ENCODE measurements around the gene RNF224. TPM values are rescaled to one million over a fixed set of nuclear protein-coding genes. Genes with fewer than 3 reads are reported as not detected.

The RNF224 gene
- total RNA-seq, 1 donor from 2014 or later, result not detected

DNA sequence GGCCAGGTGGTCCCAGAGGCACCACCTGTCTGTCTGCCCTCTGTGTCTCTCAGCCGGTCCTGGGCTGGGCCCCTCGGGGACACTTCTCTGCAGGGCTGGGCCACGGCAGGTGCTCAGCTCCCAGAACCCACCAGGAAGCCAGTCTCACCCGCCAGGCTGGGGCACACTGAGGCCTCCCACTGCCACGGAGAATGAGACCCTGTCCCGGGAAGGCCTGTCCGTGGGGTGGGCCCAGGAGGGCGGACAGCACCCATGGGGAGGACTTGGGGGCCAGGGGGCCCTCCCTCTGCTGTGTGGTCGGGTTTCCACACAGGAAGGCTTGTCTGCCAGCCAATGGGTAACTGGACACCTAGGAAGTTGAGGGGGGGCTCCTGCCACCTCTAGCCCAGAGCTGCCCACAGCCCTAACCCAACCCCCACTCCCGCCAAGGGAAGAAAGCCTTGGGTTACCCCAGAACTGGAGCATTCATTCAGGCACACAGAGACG lies 9.7 kb downstream of the RNF224 start:
- intact Hi-C loops (cut with micrococcal nuclease), result loop anchor here (1.0 kb wide), 1 partner anchor 119 kb away; no protein-coding TSS in a partner anchor

DNA sequence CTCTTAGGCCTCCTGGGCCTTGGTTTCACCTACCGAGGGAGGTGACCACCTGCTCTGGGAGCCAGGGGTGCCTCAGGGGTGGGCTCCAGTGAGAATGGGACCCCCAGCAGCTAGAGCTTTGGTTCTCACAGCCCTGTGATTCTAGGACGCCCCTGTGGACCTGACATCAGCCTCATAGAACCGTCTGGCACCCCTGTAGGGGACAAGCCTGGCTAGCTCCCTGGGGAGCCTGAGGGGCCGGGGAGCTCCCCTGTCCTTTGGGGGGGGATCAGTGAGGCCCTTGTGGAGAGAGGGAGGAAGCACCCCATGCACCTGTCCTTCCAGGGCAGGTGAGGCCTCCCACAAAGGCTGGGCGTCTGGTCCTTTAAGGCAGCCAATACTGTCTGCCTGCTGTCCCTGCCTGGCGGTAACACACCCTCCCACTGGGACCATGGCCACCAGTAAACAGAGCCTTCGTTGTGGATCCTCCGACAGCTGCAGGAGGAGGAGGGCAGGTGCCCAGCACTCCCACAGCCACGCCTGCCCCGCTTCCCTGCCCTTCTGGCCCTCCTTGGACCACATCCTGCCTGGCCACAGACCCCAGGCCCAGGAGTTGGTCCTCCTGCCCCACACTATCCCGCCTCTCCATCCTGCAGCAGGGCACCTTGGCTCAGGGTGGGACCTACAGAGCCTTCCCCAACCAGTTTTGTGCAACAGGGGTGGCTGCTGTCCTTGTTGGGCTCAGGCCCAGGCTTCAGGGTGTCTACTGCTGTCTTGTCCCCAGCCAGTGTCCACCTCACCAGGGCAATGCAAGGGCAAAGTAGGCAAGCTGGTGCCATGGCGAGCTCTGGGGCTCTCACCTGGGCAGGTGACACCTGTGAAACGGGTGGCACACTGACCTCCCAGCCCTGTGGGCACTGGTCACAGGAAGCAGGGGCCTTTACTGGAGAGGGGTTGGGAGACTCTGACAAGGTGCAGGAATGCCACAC lies 10.7 kb downstream of the RNF224 start:
- intact Hi-C loops (cut with micrococcal nuclease), result no loop called here

- intact Hi-C loops (cut with micrococcal nuclease), result loop anchor here (2.0 to 5.0 kb wide), 3 partner anchors 32 to 447 kb away; partner anchors contain the start of genes ANAPC2, NDOR1, SSNA1 and TMEM141
These were observed 12.4 kb downstream of the RNF224 start for GRCh38 chr9:137239541-137240200.

GRCh38 chr9:137240318-137240840 lies 13.1 kb downstream of the RNF224 start:
- intact Hi-C loops (cut with micrococcal nuclease), result loop anchor here (2.0 to 5.0 kb wide), 3 partner anchors 33 to 448 kb away; partner anchors contain the start of genes ANAPC2, NDOR1, SSNA1 and TMEM141

GRCh38 chr9:137240841-137241489 lies 13.7 kb downstream of the RNF224 start, which contains the start of gene TUBB4B:
Gene TUBB4B, plus strand, starts transcription at chr9:137241287. Its CDS starts 74 bp downstream, at chr9:137241361.
- intact Hi-C loops (cut with micrococcal nuclease), result loop anchor here (1.0 to 5.0 kb wide), 6 partner anchors 14 to 449 kb away; partner anchors contain the start of genes ANAPC2, MAN1B1, NDOR1 and NELFB

GRCh38 chr9:137241490-137242268 lies 14.4 kb downstream of the RNF224 start:
- intact Hi-C loops (cut with micrococcal nuclease), result loop anchor here (1.0 to 5.0 kb wide), 6 partner anchors 14 to 449 kb away; partner anchors contain the start of genes ANAPC2, MAN1B1, NDOR1 and NELFB

GRCh38 chr9:137242269-137243203 lies 15.2 kb downstream of the RNF224 start:
- intact Hi-C loops (cut with micrococcal nuclease), result loop anchor here (5.0 kb wide), 2 partner anchors 35 to 450 kb away; partner anchors contain the start of genes NDOR1, TMEM141 and TMEM203

DNA sequence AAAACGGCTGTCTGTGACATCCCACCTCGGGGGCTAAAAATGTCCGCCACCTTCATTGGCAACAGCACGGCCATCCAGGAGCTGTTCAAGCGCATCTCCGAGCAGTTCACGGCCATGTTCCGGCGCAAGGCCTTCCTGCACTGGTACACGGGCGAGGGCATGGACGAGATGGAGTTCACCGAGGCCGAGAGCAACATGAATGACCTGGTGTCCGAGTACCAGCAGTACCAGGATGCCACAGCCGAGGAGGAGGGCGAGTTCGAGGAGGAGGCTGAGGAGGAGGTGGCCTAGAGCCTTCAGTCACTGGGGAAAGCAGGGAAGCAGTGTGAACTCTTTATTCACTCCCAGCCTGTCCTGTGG lies 15.9 kb downstream of the RNF224 start:
- intact Hi-C loops (cut with micrococcal nuclease), result loop anchor here (5.0 kb wide), 2 partner anchors 36 to 451 kb away; partner anchors contain the start of genes NDOR1, TMEM141 and TMEM203

GRCh38 chr9:137243626-137244485 lies 16.6 kb downstream of the RNF224 start:
- intact Hi-C loops (cut with micrococcal nuclease), result loop anchor here (5.0 kb wide), 2 partner anchors 37 to 452 kb away; partner anchors contain the start of genes NDOR1, TMEM141 and TMEM203

- intact Hi-C loops (cut with micrococcal nuclease), result loop anchor here (5.0 kb wide), 2 partner anchors 37 to 452 kb away; partner anchors contain the start of genes NDOR1, TMEM141 and TMEM203
These were observed 17.5 kb downstream of the RNF224 start for GRCh38 chr9:137244486-137245449.

DNA sequence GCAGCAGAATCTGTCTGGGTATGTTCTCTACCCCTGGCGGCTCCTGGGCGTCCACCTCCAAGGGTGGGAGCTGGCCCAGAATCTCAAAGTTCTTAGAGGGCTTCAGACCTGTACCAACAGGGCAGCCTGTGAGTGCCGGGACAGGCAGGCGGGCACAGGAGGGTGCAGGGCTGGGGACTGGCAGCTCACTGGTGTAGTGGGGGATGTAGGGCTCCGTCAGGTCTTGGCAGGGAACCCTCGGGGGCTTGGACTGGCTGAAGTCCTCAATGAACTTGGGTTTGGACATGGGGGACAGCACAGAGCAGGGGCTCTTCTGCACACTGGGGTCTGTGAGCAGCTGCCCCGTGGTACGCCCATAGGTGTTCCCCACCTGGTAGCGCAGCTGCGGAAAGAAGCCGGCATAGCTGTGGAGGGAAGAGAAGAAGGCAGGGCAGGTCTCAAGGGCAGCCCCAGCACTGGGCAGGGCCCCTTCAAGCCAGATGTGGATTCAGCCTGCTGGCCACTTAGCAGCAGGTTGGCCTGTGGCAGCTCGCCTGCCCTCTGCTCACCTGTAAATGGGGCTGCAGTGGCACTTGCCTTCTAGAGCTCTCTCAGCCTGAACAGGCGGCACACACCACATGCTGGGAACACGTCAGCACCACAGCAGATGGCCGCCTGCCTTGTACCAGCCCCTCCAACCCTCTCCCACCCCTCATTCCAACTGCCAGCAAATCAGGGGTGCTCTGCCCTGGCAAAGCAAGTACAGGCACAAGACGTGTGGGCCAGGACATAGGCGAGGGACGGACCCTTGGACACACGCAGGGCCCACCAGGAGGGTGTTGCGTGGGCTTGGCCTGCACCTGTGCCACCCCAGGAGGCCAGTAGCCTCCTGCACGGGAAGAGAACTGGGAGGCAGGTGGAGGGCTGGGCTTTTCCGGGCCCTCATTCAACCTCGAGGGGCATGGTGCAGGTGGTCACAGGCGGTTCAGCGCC lies 18.4 kb downstream of the RNF224 start:
- intact Hi-C loops (cut with micrococcal nuclease), result no loop called here

GRCh38 chr9:137247135-137247915 lies 20.0 kb downstream of the RNF224 start:
- intact Hi-C loops (cut with micrococcal nuclease), result no loop called here

GRCh38 chr9:137247916-137248175 lies 20.5 kb downstream of the RNF224 start:
- intact Hi-C loops (cut with micrococcal nuclease), result no loop called here

- intact Hi-C loops (cut with micrococcal nuclease), result no loop called here
These were observed 23.3 kb downstream of the RNF224 start for GRCh38 chr9:137250329-137251193.
